Neural crest cell (in vitro differentiated cells): ENCODE data around the gene XPNPEP1. TPM values are rescaled to one million over a fixed set of nuclear protein-coding genes. Genes with fewer than 3 reads are reported as not detected.

Experiments used
- DNase-seq: peaks from one replicate; pipeline ENCODE4 v3.0.0; 2021; ENCODE audit warnings: low read depth, mixed read lengths, low spot score
- H3K27ac Mint-ChIP-seq: one replicate; pipeline ENCODE4 v1.8.0; 2021; ENCODE audit warnings: mild to moderate bottlenecking, mixed read lengths; ENCODE audit not compliant: unreplicated experiment
- H3K27me3 Mint-ChIP-seq: 2 replicates; pipeline ENCODE4 v1.8.0; 2021; ENCODE audit warnings: low read depth, mild to moderate bottlenecking, mixed read lengths
- H3K36me3 Mint-ChIP-seq: 2 replicates; pipeline ENCODE4 v1.8.0; 2021; ENCODE audit warnings: low read depth, mild to moderate bottlenecking, mixed read lengths
- H3K4me1 Mint-ChIP-seq: 2 replicates; pipeline ENCODE4 v1.8.0; 2021; ENCODE audit warnings: mixed read lengths
- H3K4me3 Mint-ChIP-seq: one replicate; pipeline ENCODE4 v1.8.0; 2021; ENCODE audit warnings: mild to moderate bottlenecking, mixed read lengths
- H3K9me3 Mint-ChIP-seq: 2 replicates; pipeline ENCODE4 v1.8.0; 2021; ENCODE audit warnings: mixed read lengths
- CTCF ChIP-seq: fragments of 200-600 bp; sonication (generic); conservative IDR thresholded peaks from 2 replicates; pipeline ENCODE4 v1.5.0; 2021; ENCODE audit warnings: antibody characterized with exemption, mild to moderate bottlenecking
- total RNA-seq: library from RNA; stranded (reverse); gene quantifications from 2 replicates; pipeline ENCODE4 v1.2.1, GENCODE V29; 2021

The XPNPEP1 gene
- total RNA-seq, 1 donor from 2014 or later: 76.8 TPM

- DNase-seq: no peak
- Mint-ChIP-seq H3K27ac (no peak overlapping the region), H3K27me3 (no peaks in the 10 kb centered on the region), H3K9me3 (no peaks in the 10 kb centered on the region), H3K4me1 (peaks cover 22% of the 10 kb centered on the region), H3K4me3 (no peak overlapping the region), H3K36me3 (no peaks in the 10 kb centered on the region)
- TF ChIP-seq CTCF: no peak
Observed at GRCh38 chr10:109962247-109962646, 38.9 kb upstream of the XPNPEP1 start.

- DNase-seq: no peak
- Mint-ChIP-seq H3K27me3 (no peaks in the 10 kb centered on the region), H3K27ac (no peak overlapping the region)
Observed at GRCh38 chr10:109961174-109962001, 38.1 kb upstream of the XPNPEP1 start.

GRCh38 chr10:109960682-109961081 lies 37.4 kb upstream of the XPNPEP1 start:
- no peak overlapping the region for H3K4me3 Mint-ChIP-seq
- H3K4me1 Mint-ChIP-seq: peaks cover 19% of the 10 kb centered on the region
- H3K36me3 Mint-ChIP-seq: no peaks in the 10 kb centered on the region
- DNase-seq: no peak
- TF ChIP-seq CTCF: no peak
- H3K9me3 Mint-ChIP-seq: no peaks in the 10 kb centered on the region
- no peaks in the 10 kb centered on the region for H3K27me3 Mint-ChIP-seq
- no peak overlapping the region for H3K27ac Mint-ChIP-seq

More at GRCh38 chr10:109961174-109962001, 38.1 kb upstream of the XPNPEP1 start:
- H3K36me3 Mint-ChIP-seq: no peaks in the 10 kb centered on the region
- TF ChIP-seq CTCF: no peak
- H3K4me1 Mint-ChIP-seq: peaks cover 19% of the 10 kb centered on the region
- H3K4me3 Mint-ChIP-seq: no peak overlapping the region
- no peaks in the 10 kb centered on the region for H3K9me3 Mint-ChIP-seq

- no peak for TF ChIP-seq CTCF
- Mint-ChIP-seq H3K36me3 (no peaks in the 10 kb centered on the region), H3K27me3 (no peaks in the 10 kb centered on the region), H3K4me3 (no peak overlapping the region), H3K4me1 (peaks cover 19% of the 10 kb centered on the region), H3K27ac (no peak overlapping the region), H3K9me3 (no peaks in the 10 kb centered on the region)
- no peak for DNase-seq
Observed at GRCh38 chr10:109959259-109960145, 36.2 kb upstream of the XPNPEP1 start.

GRCh38 chr10:109958059-109958458 lies 34.7 kb upstream of the XPNPEP1 start:
- H3K9me3 Mint-ChIP-seq: no peaks in the 10 kb centered on the region
- H3K36me3 Mint-ChIP-seq: no peaks in the 10 kb centered on the region
- H3K27ac Mint-ChIP-seq: no peak overlapping the region
- H3K4me3 Mint-ChIP-seq: no peak overlapping the region
- peaks cover 19% of the 10 kb centered on the region for H3K4me1 Mint-ChIP-seq
- DNase-seq: no peak
- no peak for TF ChIP-seq CTCF
- no peaks in the 10 kb centered on the region for H3K27me3 Mint-ChIP-seq
